Activated CD4-positive, alpha-beta T cell treated with anti-CD3 and anti-CD28 coated beads for 1 hour (primary cell): Measurements from ENCODE around the gene FIGN.

Experiments used
- DNase-seq: peaks from one replicate; pipeline ENCODE4 v3.0.0-alpha.2; 2020

Gene FIGN

DNA sequence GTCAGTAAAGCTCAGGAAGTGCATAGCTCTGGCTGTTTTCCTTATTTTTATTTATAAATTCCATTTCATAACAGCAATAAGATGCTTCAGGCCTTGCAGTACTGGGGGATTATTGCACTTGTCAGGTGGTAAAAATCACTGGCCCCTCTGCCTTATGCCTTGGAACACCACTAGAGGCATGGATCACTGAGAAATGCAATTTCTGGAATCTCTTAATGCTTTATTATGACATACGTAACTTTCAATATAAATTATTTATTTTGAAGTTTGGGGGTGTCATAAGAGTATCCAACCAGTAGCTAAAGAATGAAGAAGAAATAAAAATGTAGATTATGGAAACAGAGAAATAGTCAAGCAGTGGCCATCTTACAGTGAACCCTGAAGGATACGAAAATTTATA lies 183.1 kb downstream of the FIGN start:
- no peak for DNase-seq

DNA sequence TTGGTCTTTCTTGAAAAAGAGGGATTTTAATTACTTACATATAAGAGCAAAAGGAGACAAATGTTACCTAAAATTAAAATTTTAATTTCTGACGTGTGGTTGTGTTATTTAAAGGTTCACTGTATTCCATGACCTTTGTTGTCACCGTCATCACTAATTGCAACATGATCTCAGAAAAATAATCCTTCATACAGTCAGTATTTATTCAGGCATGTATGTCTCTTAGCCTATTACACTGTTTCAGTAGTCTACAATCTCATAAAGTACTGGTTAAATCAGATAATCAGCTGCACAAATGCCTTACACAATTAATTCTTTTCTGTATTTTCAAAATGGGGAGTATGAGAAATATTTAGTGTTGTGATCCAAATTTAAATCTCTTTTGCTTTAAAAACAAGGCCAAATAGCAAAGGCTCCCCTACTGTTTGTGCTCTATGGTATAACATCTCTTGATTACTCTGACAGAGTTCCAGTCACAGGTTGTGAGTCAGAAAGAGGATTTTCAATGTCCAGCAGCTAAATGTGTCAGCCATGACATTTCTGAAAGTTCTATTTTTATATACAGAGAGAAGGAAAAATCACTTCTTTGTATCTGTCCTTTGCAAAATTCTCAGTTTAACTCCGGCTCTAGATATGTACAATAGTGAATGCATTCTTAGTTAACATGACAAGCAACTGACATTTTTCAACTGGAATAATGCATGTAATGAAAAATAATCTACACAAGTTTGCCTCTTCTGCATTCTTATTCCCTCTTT lies 184.0 kb downstream of the FIGN start:
- DNase-seq: no peak

DNA sequence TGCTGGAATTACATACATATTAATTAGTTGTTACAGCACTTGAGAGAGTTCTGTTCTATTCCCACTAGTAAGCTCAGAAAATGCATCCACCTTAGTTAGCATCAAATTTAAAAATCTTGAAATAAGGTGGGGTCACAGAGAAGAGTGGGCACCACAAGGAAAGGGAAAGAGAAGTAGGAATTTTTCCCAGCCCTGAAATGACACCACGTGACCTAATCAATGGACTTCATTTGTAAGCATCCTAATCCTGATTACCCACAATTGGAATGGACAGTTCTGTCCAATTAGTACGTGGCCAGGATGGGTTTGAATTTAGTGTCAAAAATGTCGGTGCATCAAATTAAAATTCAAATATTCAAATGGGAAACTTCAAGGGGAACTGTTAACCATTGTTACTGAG lies 186.8 kb downstream of the FIGN start:
- no peak for DNase-seq
